ENCODE results near the gene PDK2. TPM values are rescaled to one million over a fixed set of nuclear protein-coding genes. Genes with fewer than 3 reads are reported as not detected.

The PDK2 gene
- total RNA-seq, 4 donors from 2014 or later: 42.5 to 79.3 (median 64.5) TPM

DNA sequence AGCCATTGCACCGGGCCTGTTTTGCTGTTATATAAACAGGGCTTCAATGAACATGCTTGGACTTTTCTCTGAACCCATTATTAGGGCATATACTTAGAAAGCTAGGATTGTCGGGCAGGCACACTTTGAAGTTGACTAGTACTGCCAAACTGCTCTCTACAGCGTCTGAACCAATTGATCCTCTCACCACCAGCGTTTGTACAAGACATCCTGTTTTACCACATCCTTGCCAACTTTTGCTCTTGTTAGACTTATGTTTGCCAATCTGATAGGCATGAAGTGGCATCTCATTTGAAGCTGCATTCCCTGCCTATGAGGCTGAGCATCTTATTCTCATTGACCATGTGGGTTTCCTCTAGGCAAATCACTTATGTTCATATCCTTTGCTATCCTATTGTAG, 62.7 kb downstream of the PDK2 start:
- WGBS, 2 donors: 37 to 42% methylated on average over 4 of the region's 4 CpGs
- Histone ChIP-seq H3K4me3 (replicated peaks in 1 of 3) (no peak overlapping the region), H3K27ac (no peak overlapping the region), H3K9me3 (no peaks in the 10 kb centered on the region), H3K4me1 (peaks cover 0 to 34% of the 10 kb centered on the region in 2 donors), H3K27me3 (no peaks in the 10 kb centered on the region), H3K36me3 (no peaks in the 10 kb centered on the region)
- DNase-seq: no peak
- TF ChIP-seq, protein P1, sequence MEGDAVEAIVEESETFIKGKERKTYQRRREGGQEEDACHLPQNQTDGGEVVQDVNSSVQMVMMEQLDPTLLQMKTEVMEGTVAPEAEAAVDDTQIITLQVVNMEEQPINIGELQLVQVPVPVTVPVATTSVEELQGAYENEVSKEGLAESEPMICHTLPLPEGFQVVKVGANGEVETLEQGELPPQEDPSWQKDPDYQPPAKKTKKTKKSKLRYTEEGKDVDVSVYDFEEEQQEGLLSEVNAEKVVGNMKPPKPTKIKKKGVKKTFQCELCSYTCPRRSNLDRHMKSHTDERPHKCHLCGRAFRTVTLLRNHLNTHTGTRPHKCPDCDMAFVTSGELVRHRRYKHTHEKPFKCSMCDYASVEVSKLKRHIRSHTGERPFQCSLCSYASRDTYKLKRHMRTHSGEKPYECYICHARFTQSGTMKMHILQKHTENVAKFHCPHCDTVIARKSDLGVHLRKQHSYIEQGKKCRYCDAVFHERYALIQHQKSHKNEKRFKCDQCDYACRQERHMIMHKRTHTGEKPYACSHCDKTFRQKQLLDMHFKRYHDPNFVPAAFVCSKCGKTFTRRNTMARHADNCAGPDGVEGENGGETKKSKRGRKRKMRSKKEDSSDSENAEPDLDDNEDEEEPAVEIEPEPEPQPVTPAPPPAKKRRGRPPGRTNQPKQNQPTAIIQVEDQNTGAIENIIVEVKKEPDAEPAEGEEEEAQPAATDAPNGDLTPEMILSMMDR (IDR thresholded peaks at IDR 0.05): no peak
- no peak for TF ChIP-seq POLR2A (IDR thresholded peaks at IDR 0.05)
- intact Hi-C loops (cut with DNase I): no loop called here

DNA sequence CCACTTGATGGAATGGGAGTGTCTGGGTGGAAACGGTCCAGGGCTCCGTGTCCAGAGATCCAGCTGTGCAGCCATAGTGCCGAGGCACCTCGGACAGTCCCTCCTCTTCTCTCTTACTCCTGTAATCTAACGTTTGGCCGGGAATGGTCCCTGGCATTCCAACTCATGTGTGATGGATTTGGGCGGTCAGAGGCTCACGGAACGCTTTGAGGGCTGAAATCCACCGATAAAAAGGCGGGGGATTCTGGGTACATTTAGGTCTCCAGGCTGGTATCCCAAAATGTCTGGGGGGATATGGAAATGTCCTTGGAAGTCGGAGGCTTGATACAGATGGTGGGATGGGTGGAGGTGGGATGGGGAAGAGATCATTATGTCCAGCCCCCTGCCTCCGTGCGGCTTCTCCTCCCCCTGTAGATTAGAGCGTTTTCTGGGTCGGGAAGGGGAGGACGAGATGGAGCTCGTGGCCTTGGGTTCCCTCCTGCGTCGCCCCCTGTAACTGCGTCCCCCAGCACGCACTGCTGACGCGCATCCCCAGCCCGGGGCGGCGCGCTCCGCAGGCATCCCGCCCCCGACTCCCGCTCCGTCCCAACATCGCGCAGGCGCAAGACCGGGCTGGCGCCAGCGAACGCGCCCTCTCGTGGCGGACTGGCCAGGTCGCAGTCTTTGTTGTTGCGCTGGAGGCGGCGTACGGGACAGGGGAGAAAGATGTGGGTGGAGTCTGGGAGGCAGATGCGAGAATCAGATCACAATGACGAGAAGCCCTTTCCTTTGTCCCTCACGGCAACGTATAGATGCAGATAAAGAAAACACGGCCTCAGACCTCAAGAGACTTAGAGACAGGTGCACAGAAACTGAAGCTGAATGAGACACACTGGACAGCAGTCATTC, 66.1 kb downstream of the PDK2 start:
- H3K27me3 ChIP-seq: no peaks in the 10 kb centered on the region
- peak overlapping the region in 2 of 3 donors; percentile 27 to 54 for H3K27ac ChIP-seq
- H3K36me3 ChIP-seq: no peaks in the 10 kb centered on the region
- TF ChIP-seq POLR2A (IDR thresholded peaks at IDR 0.05): peak in 1 of 2 donors; percentile 37
- TF ChIP-seq, protein P1 (IDR thresholded peaks at IDR 0.05): peak; percentile 65 to 97 (median 86)
- peak overlapping the region in 2 of 3 donors; percentile 2 to 43 for H3K4me3 ChIP-seq (replicated peaks in 1 of 3)
- no peaks in the 10 kb centered on the region for H3K9me3 ChIP-seq
- intact Hi-C loops (cut with DNase I): loop anchor here (5.0 kb wide), 1 partner anchor 64 kb away; the partner anchor contains the start of gene PDK2
- peaks cover 0 to 6% of the 10 kb centered on the region in 2 donors for H3K4me1 ChIP-seq
- peak; percentile 87 to 91 for DNase-seq
- WGBS, 2 donors: 1 to 2% methylated on average over 28 to 51 of the region's 53 CpGs

Other genes with a start within 250 kb of the PDK2 start
- not detected for gene TAC4, start 247.3 kb upstream of the PDK2 start, total RNA-seq
- 1 to 10 TPM in 1 of 4 donors, under 1 TPM in 1, not detected in 2; 0.56 to 1.2 TPM for gene DLX4, start 126.2 kb upstream of the PDK2 start, total RNA-seq
- 1 to 10 TPM; 1.8 to 2.4 (median 2.1) TPM for gene DLX3, start 100.1 kb upstream of the PDK2 start, total RNA-seq
- gene ITGA3, start 39.2 kb upstream of the PDK2 start, total RNA-seq: 100 to 1,000 TPM; 145 to 246 (median 172) TPM
- under 1 TPM; 0.24 to 0.81 (median 0.58) TPM for gene SAMD14, start 34.8 kb downstream of the PDK2 start, total RNA-seq
- gene PPP1R9B, start 55.3 kb downstream of the PDK2 start, total RNA-seq: 10 to 100 TPM; 28.6 to 37.2 (median 31.9) TPM
- gene SGCA, start 70.7 kb downstream of the PDK2 start, total RNA-seq: 1 to 10 TPM in 1 of 4 donors, not detected in 3; 2.0 TPM
- 10 to 100 TPM; 12.2 to 57.3 (median 18.5) TPM for gene COL1A1, start 106.3 kb downstream of the PDK2 start, total RNA-seq
- not detected for gene TMEM92, start 179.1 kb downstream of the PDK2 start, total RNA-seq